Activated CD4-positive, alpha-beta memory T cell treated with anti-CD3 and anti-CD28 coated beads for 36 hours (primary cell): ENCODE data around the gene MYH9. TPM values are rescaled to one million over a fixed set of nuclear protein-coding genes. Genes with fewer than 3 reads are reported as not detected.

Experiments
- CTCF ChIA-PET: fragments of 350-600 bp; sonication (Branson Sonifier 250); formaldehyde crosslinking; loops from one replicate; lab custom pipeline; 2021; ENCODE audit warnings: antibody characterized with exemption, inconsistent platforms; lab: Charles Lee
- POLR2A ChIA-PET: fragments of 350-600 bp; sonication (Branson Sonifier 250); formaldehyde crosslinking; loops from one replicate; lab custom pipeline; 2021; ENCODE audit warnings: antibody characterized with exemption; lab: Charles Lee
- DNase-seq: peaks from one replicate; pipeline ENCODE4 v3.0.0-alpha.2; 2020
- H3K27ac Mint-ChIP-seq: one replicate; pipeline ENCODE4 v1.8.0; 2021; ENCODE audit warnings: mixed read lengths
- H3K27me3 Mint-ChIP-seq: one replicate; pipeline ENCODE4 v1.8.0; 2021; ENCODE audit warnings: mixed read lengths
- H3K36me3 Mint-ChIP-seq: one replicate; pipeline ENCODE4 v1.8.0; 2021; ENCODE audit warnings: mixed read lengths
- H3K4me1 Mint-ChIP-seq: one replicate; pipeline ENCODE4 v1.8.0; 2021; ENCODE audit warnings: low read depth, mixed read lengths
- H3K4me3 Mint-ChIP-seq: one replicate; pipeline ENCODE4 v1.8.0; 2021; ENCODE audit warnings: mild to moderate bottlenecking, mixed read lengths
- H3K9me3 Mint-ChIP-seq: one replicate; pipeline ENCODE4 v1.8.0; 2021; ENCODE audit warnings: mixed read lengths
- intact Hi-C: fragments of 100-400 bp; cut with micrococcal nuclease; formaldehyde crosslinking; loops from one replicate; pipeline ENCODE4 v1.15.1; 2023
- total RNA-seq, 2 experiments: library from RNA; stranded (reverse); gene quantifications; one replicate each; pipeline ENCODE4 v1.2.3, GENCODE V29; 2021

MYH9 gene
- total RNA-seq, 2 experiments from 2014 or later, result 712 to 720 TPM

GRCh38 chr22:36326178-36327161, 61.3 kb downstream of the MYH9 start:
- DNase-seq, result no peak
- H3K4me3 Mint-ChIP-seq, result no peak overlapping the region
- intact Hi-C loops, result no loop called here
- ChIA-PET CTCF (interaction anchor here (0.9 to 3.9 kb wide), 5 partner anchors 25 to 144 kb away, joined by 3 to 25 read pairs (median 4); no protein-coding TSS in a partner anchor), POLR2A (no interaction called here)
- peak overlapping the region; percentile 99 for H3K27ac Mint-ChIP-seq
- H3K27me3 Mint-ChIP-seq, result no peaks in the 10 kb centered on the region
- no peaks in the 10 kb centered on the region for H3K9me3 Mint-ChIP-seq
- peaks cover 81% of the 10 kb centered on the region for H3K36me3 Mint-ChIP-seq
- H3K4me1 Mint-ChIP-seq, result peaks cover 46% of the 10 kb centered on the region

GRCh38 chr22:36325154-36326031, 62.4 kb downstream of the MYH9 start:
- Mint-ChIP-seq H3K27ac (peak overlapping the region; percentile 99), H3K9me3 (no peaks in the 10 kb centered on the region), H3K36me3 (peaks cover 77% of the 10 kb centered on the region), H3K4me1 (peaks cover 35% of the 10 kb centered on the region), H3K27me3 (no peaks in the 10 kb centered on the region), H3K4me3 (no peak overlapping the region)
- intact Hi-C loops, result no loop called here
- POLR2A ChIA-PET, result interaction anchor here (1.1 kb wide), 1 partner anchor 9 kb away, joined by 3 read pairs; no protein-coding TSS in a partner anchor
- CTCF ChIA-PET, result interaction anchor here (1.0 to 3.9 kb wide), 3 partner anchors 24 to 145 kb away, joined by 3 to 25 read pairs (median 3); no protein-coding TSS in a partner anchor
- no peak for DNase-seq

- ChIA-PET POLR2A (interaction anchor here (1.1 kb wide), 1 partner anchor 10 kb away, joined by 3 read pairs; no protein-coding TSS in a partner anchor), CTCF (no interaction called here)
- H3K9me3 Mint-ChIP-seq, result no peaks in the 10 kb centered on the region
- H3K27me3 Mint-ChIP-seq, result no peaks in the 10 kb centered on the region
- intact Hi-C loops, result no loop called here
- peaks cover 25% of the 10 kb centered on the region for H3K4me1 Mint-ChIP-seq
- DNase-seq, result no peak
- H3K4me3 Mint-ChIP-seq, result no peak overlapping the region
- H3K27ac Mint-ChIP-seq, result peak overlapping the region; percentile 5
- H3K36me3 Mint-ChIP-seq, result peaks cover 76% of the 10 kb centered on the region
Observed at GRCh38 chr22:36324414-36324813, 63.4 kb downstream of the MYH9 start.

GRCh38 chr22:36323855-36324331, 63.9 kb downstream of the MYH9 start:
- H3K27me3 Mint-ChIP-seq, result no peaks in the 10 kb centered on the region
- POLR2A ChIA-PET, result no interaction called here
- intact Hi-C loops, result no loop called here
- peaks cover 20% of the 10 kb centered on the region for H3K4me1 Mint-ChIP-seq
- H3K4me3 Mint-ChIP-seq, result no peak overlapping the region
- DNase-seq, result no peak
- CTCF ChIA-PET, result no interaction called here
- peaks cover 77% of the 10 kb centered on the region for H3K36me3 Mint-ChIP-seq
- no peaks in the 10 kb centered on the region for H3K9me3 Mint-ChIP-seq
- H3K27ac Mint-ChIP-seq, result no peak overlapping the region

GRCh38 chr22:36323182-36323854, 64.4 kb downstream of the MYH9 start:
- no peak for DNase-seq
- Mint-ChIP-seq H3K9me3 (no peaks in the 10 kb centered on the region), H3K36me3 (peaks cover 75% of the 10 kb centered on the region), H3K27ac (peak overlapping the region; percentile 51), H3K4me3 (no peak overlapping the region), H3K4me1 (peaks cover 14% of the 10 kb centered on the region), H3K27me3 (no peaks in the 10 kb centered on the region)
- intact Hi-C loops, result no loop called here
- CTCF ChIA-PET, result interaction anchor here (1.0 kb wide), 1 partner anchor 37 kb away, joined by 3 read pairs; no protein-coding TSS in a partner anchor
- POLR2A ChIA-PET, result no interaction called here

GRCh38 chr22:36322602-36322915, 65.2 kb downstream of the MYH9 start:
- Mint-ChIP-seq H3K4me1 (peaks cover 7% of the 10 kb centered on the region), H3K9me3 (no peaks in the 10 kb centered on the region), H3K27me3 (no peaks in the 10 kb centered on the region), H3K4me3 (no peak overlapping the region), H3K36me3 (peaks cover 76% of the 10 kb centered on the region), H3K27ac (peak overlapping the region; percentile 51)
- intact Hi-C loops, result no loop called here
- DNase-seq, result no peak
- ChIA-PET CTCF (interaction anchor here (1.0 to 1.2 kb wide), 3 partner anchors 22 to 164 kb away, joined by 3 to 5 read pairs (median 3); no protein-coding TSS in a partner anchor), POLR2A (no interaction called here)

GRCh38 chr22:36321797-36322601, 65.8 kb downstream of the MYH9 start:
- H3K27ac Mint-ChIP-seq, result peak overlapping the region; percentile 28
- CTCF ChIA-PET, result interaction anchor here (1.0 to 1.5 kb wide), 6 partner anchors 22 to 165 kb away, joined by 3 to 7 read pairs (median 4); no protein-coding TSS in a partner anchor
- H3K27me3 Mint-ChIP-seq, result no peaks in the 10 kb centered on the region
- peaks cover 3% of the 10 kb centered on the region for H3K4me1 Mint-ChIP-seq
- no peak overlapping the region for H3K4me3 Mint-ChIP-seq
- POLR2A ChIA-PET, result interaction anchor here (1.0 kb wide), 1 partner anchor 146 kb away, joined by 3 read pairs; no protein-coding TSS in a partner anchor
- no peak for DNase-seq
- H3K9me3 Mint-ChIP-seq, result no peaks in the 10 kb centered on the region
- intact Hi-C loops, result no loop called here
- peaks cover 76% of the 10 kb centered on the region for H3K36me3 Mint-ChIP-seq

GRCh38 chr22:36320553-36320952, 67.2 kb downstream of the MYH9 start:
- POLR2A ChIA-PET, result interaction anchor here (0.7 kb wide), 1 partner anchor 13 kb away, joined by 3 read pairs; no protein-coding TSS in a partner anchor
- no peak for DNase-seq
- Mint-ChIP-seq H3K4me3 (no peak overlapping the region), H3K36me3 (peaks cover 69% of the 10 kb centered on the region), H3K9me3 (no peaks in the 10 kb centered on the region), H3K4me1 (no peaks in the 10 kb centered on the region), H3K27ac (no peak overlapping the region), H3K27me3 (no peaks in the 10 kb centered on the region)
- CTCF ChIA-PET, result interaction anchor here (0.9 to 1.5 kb wide), 5 partner anchors 21 to 165 kb away, joined by 3 to 7 read pairs (median 4); no protein-coding TSS in a partner anchor
- intact Hi-C loops, result no loop called here

GRCh38 chr22:36319595-36320497, 67.9 kb downstream of the MYH9 start:
- Mint-ChIP-seq H3K36me3 (peaks cover 68% of the 10 kb centered on the region), H3K4me3 (no peak overlapping the region), H3K27ac (peak overlapping the region; percentile 62), H3K27me3 (no peaks in the 10 kb centered on the region), H3K9me3 (no peaks in the 10 kb centered on the region), H3K4me1 (no peaks in the 10 kb centered on the region)
- no peak for DNase-seq
- intact Hi-C loops, result no loop called here
- ChIA-PET CTCF (interaction anchor here (0.9 to 1.5 kb wide), 3 partner anchors 150 to 167 kb away, joined by 3 to 6 read pairs (median 3); no protein-coding TSS in a partner anchor), POLR2A (interaction anchor here (0.7 kb wide), 1 partner anchor 13 kb away, joined by 3 read pairs; no protein-coding TSS in a partner anchor)

GRCh38 chr22:36318442-36318841, 69.3 kb downstream of the MYH9 start:
- Mint-ChIP-seq H3K36me3 (peaks cover 72% of the 10 kb centered on the region), H3K27me3 (no peaks in the 10 kb centered on the region), H3K4me3 (no peak overlapping the region), H3K4me1 (no peaks in the 10 kb centered on the region), H3K9me3 (no peaks in the 10 kb centered on the region), H3K27ac (no peak overlapping the region)
- no peak for DNase-seq
- ChIA-PET POLR2A (no interaction called here), CTCF (interaction anchor here (1.4 to 2.3 kb wide), 2 partner anchors 11 to 17 kb away, joined by 3 to 13 read pairs; no protein-coding TSS in a partner anchor)
- intact Hi-C loops, result no loop called here
